Skin of body (tissue), 2 donors: ENCODE results near the gene PCDHGA5. TPM values are rescaled to one million over a fixed set of nuclear protein-coding genes. Genes with fewer than 3 reads are reported as not detected.
"Not testable (repeated sequence)": the region's sequence is repeated elsewhere in the genome, so short reads cannot be mapped to it uniquely, and the experiment has no call there.

Experiments
- DNase-seq: peaks from one replicate; lab custom pipeline; 2025; lab: John Stamatoyannopoulos, UW
- total RNA-seq: library from RNA; depleted of rRNA; stranded (reverse); fragments of >200 nt; gene quantifications from one replicate; pipeline ENCODE4 v1.2.3, GENCODE V29; 2014

Gene PCDHGA5
- total RNA-seq, 1 donor from 2014 or later: 3.6 TPM

GRCh38 chr5:141414548-141415274 lies 50.7 kb downstream of the PCDHGA5 start:
- not testable (repeated sequence) for DNase-seq

GRCh38 chr5:141415275-141415618 lies 51.3 kb downstream of the PCDHGA5 start:
- DNase-seq: not testable (repeated sequence)

Other genes starting within 250 kb of the PCDHGA5 start
- gene PCDHB4, start 242.3 kb upstream of the PCDHGA5 start, total RNA-seq: 1.6 TPM
- 2.7 TPM for gene PCDHB5, start 229.0 kb upstream of the PCDHGA5 start, total RNA-seq
- gene PCDHB6, start 214.1 kb upstream of the PCDHGA5 start, total RNA-seq: 0.39 TPM
- 1.1 TPM for gene PCDHB7, start 191.5 kb upstream of the PCDHGA5 start, total RNA-seq
- gene PCDHB8, start 186.4 kb upstream of the PCDHGA5 start, total RNA-seq: 0.49 TPM
- gene PCDHB16, start 181.8 kb upstream of the PCDHGA5 start, total RNA-seq: 2.5 TPM
- 0.89 TPM for gene PCDHB9, start 177.0 kb upstream of the PCDHGA5 start, total RNA-seq
- gene PCDHB10, start 171.8 kb upstream of the PCDHGA5 start, total RNA-seq: 1.8 TPM
- gene PCDHB11, start 164.5 kb upstream of the PCDHGA5 start, total RNA-seq: 3.5 TPM
- gene PCDHB12, start 155.4 kb upstream of the PCDHGA5 start, total RNA-seq: 2.2 TPM
- gene PCDHB13, start 150.2 kb upstream of the PCDHGA5 start, total RNA-seq: 2.9 TPM
- 3.8 TPM for gene PCDHB14, start 140.8 kb upstream of the PCDHGA5 start, total RNA-seq
- gene PCDHB15, start 118.8 kb upstream of the PCDHGA5 start, total RNA-seq: 3.6 TPM
- 1.4 TPM for gene SLC25A2, start 60.1 kb upstream of the PCDHGA5 start, total RNA-seq
- 88.8 TPM for gene TAF7, start 43.4 kb upstream of the PCDHGA5 start, total RNA-seq
- gene PCDHGA1, start 33.6 kb upstream of the PCDHGA5 start, total RNA-seq: 0.39 TPM
- gene PCDHGA2, start 25.4 kb upstream of the PCDHGA5 start, total RNA-seq: 3.6 TPM
- 1.6 TPM for gene PCDHGA3, start 20.3 kb upstream of the PCDHGA5 start, total RNA-seq
- 2.6 TPM for gene PCDHGB1, start 14.1 kb upstream of the PCDHGA5 start, total RNA-seq
- 2.9 TPM for gene PCDHGA4, start 9.1 kb upstream of the PCDHGA5 start, total RNA-seq
- 3.3 TPM for gene PCDHGB2, start 4.2 kb upstream of the PCDHGA5 start, total RNA-seq
- gene PCDHGB3, start 6.1 kb downstream of the PCDHGA5 start, total RNA-seq: 4.3 TPM
- 3.6 TPM for gene PCDHGA6, start 9.7 kb downstream of the PCDHGA5 start, total RNA-seq
- 3.5 TPM for gene PCDHGA7, start 18.6 kb downstream of the PCDHGA5 start, total RNA-seq
- gene PCDHGB4, start 23.5 kb downstream of the PCDHGA5 start, total RNA-seq: 6.1 TPM
- 3.3 TPM for gene PCDHGA8, start 28.5 kb downstream of the PCDHGA5 start, total RNA-seq
- gene PCDHGB5, start 33.8 kb downstream of the PCDHGA5 start, total RNA-seq: 8.0 TPM
- gene PCDHGA9, start 38.6 kb downstream of the PCDHGA5 start, total RNA-seq: 4.2 TPM
- gene PCDHGB6, start 43.9 kb downstream of the PCDHGA5 start, total RNA-seq: 5.6 TPM
- gene PCDHGA10, start 48.8 kb downstream of the PCDHGA5 start, total RNA-seq: 4.9 TPM
- 7.6 TPM for gene PCDHGB7, start 53.5 kb downstream of the PCDHGA5 start, total RNA-seq
- gene PCDHGA11, start 56.9 kb downstream of the PCDHGA5 start, total RNA-seq: 6.1 TPM
- gene PCDHGA12, start 66.3 kb downstream of the PCDHGA5 start, total RNA-seq: 3.9 TPM
- gene PCDHGC3, start 111.8 kb downstream of the PCDHGA5 start, total RNA-seq: 36.7 TPM
- gene PCDHGC4, start 120.9 kb downstream of the PCDHGA5 start, total RNA-seq: 5.3 TPM
- 2.9 TPM for gene PCDHGC5, start 124.9 kb downstream of the PCDHGA5 start, total RNA-seq